SK-N-SH (cell line): ENCODE measurements around the gene COL9A3.

Experiments used
- POLR2AphosphoS5 ChIP-seq: IDR thresholded peaks from 2 replicates; pipeline ENCODE4 v1.6.1; 2012; ENCODE audit warnings: low read depth, low read length
- RFX5 ChIP-seq: IDR thresholded peaks from 2 replicates; pipeline ENCODE4 v1.6.1; 2012; ENCODE audit warnings: mild to moderate bottlenecking, improper control_type of control experiment, low read length

DNA sequence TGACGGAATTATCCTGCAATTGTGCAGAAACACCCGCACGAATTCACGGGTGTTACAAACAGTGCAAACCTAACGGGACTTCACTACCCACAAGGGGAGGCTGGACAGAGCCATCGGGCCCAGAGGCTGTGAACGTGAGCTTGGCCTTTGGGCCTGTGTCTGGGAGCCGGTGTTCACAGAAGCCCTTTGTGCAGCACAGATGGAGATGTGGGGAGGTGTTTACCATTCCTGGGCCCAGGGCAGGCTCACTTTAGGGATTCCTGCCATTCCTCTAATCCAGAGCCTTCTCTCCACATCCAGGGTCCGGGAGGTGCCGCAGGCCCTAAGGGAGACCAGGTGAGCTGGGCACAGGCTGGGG, 15.0 kb downstream of the COL9A3 start:
- no peak for TF ChIP-seq RFX5
- TF ChIP-seq POLR2AphosphoS5, result no peak
